HL-60/S4 (cell line): ENCODE data around the gene HEATR5B.

ENCODE experiments used
- in situ Hi-C: fragments of 300-500 bp; cut with MboI; formaldehyde crosslinking; loops from 2 replicates; pipeline ENCODE4 v1.14.3; 2022; ENCODE audit warnings: low sequenced_read_pairs

The HEATR5B gene

DNA sequence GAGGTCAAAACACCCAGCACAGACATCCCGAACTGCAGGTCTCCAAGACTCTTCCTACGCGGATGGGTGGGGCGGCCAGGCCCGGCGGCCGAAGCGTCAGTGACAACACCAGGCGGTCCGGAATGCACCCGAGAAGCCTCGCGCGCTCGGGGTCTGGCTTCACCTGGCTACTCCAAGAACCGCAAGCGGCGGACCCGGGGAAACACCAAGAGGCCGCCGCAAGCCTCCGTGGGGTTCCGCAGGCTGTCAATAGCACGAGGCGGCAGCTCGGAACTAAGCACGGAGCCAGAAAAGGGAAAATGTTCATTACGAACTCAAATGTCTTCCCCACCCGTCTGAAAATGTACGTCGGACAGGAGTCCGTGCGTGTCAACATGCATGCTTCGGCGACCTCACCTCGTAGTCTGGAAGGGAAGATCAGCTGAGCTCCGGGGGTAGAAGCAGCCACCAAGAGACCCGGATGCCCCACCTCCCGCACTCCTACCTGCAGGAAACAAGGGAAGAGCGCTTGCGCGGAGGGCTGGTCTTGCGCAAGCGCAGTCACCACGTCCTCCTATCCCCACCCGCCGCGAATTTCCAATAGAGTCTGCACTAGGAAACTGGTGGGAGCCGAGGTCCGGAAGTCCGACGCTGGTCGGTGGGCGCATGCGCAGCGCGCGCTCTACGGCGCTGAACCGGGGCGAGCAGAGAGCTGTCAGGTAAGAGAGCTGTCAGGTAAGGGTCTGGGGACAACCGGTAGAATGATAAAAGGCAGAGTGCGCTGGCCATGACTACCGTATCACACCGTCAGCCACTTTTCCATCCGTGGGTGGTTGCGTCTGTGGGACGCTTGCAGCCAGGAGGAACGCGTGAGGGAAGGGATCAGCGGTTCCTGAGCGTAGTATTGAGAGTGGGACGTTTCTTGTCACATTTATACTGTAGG is at the start of gene HEATR5B, which contains the start of gene GPATCH11:
Gene HEATR5B (minus strand): TSS at position 500 of the 922 bp plus-strand sequence. CDS start 958 bp downstream, outside the sequence.
Gene GPATCH11 (plus strand): TSS at position 646 of the 922 bp plus-strand sequence. CDS start 3,864 bp downstream, outside the sequence.
- in situ Hi-C loops, result no loop called here

DNA sequence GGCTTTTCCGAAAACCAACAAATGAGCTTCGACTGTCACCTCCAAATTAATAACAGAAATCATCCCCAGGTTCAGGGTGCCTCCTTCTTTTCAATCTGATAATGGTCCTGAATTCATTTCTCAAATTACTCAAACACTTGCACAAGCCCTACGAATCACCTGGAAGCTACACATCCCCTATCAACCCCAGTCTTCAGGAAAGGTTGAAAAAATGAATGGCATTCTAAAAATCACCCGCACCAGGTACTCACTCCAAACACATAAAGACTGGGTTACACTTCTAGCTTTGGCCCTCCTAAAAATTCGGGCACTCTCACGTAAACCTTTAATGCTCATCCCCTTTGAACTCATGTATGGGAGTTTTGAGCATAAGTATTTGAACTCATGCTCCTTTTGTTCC is 48.7 kb upstream of the HEATR5B start:
- in situ Hi-C loops, result no loop called here

DNA sequence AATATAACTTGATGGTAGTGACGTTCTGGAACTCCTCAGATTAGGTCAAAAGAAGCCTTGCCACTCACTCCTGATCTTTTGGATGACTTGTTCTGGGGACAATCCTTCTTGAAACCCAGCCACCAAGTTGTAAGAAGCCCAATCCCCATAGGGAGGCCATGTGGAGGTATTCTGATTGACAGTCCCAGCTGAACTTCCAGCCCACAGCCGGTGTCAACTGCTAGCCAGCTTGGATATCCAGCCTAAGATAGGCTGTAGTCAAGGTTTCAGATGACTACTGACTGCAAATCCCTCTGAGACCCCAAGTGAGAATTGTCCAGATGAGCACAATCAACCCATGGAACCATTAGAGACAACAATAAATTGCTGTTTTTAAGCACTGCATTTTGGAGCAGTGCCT is 41.2 kb upstream of the HEATR5B start:
- in situ Hi-C loops, result no loop called here

DNA sequence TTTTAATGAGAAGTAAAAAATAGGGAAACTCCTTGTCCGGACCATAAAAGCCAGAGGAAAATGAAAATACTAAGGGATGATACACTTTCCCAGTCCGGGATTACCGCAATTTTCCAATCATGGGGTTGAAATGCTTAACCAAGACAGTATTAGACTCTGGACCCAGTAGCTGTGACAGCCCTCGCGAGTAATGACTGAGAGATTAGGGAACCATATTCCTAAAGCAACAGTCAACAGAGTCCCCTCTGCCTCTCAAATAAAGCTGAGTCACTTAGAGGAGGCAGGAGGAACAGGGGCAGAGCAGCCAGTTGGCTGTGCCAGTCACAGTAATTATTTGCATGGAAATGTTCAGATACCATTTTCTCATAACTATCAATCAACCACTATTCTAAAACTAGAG is 35.0 kb upstream of the HEATR5B start:
- in situ Hi-C loops, result no loop called here

DNA sequence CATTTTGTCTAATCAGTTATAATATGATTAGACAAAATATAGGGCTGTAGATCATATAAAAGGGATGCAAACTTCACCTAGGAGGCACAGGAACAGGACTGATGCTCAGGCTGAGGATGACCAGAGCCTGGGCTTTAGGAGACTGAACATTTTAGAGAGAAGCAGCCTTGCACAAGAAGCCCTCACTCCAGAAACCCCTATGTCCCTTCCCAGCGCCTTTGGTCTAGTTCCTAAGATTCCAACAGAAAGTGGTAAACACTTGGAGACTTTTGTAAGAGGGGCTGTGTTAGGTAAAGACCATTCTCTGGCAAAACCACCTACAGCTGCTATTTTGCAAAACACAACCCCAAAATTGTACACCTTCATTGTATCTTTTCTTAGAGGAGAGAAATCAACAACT is 33.4 kb upstream of the HEATR5B start:
- in situ Hi-C loops, result no loop called here

DNA sequence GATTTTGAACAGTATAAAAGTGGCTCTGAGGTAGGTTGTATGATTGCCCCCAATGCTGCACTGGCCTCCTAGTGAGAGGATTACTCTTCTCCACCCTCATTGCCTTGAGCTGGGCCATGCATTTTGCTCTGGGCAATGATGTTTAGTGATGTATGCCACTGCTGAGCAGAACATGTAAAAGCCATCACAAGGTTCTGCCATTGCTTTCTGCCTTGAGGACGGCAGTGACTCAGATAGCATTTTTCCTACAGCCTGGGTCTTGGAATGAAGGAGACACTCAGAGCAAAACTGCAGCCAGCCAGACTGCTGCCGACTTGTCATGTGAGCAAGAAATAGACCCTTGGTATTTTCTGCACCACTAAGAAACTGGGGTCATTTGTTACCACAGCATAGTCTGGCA is 27.8 kb upstream of the HEATR5B start:
- in situ Hi-C loops, result no loop called here

DNA sequence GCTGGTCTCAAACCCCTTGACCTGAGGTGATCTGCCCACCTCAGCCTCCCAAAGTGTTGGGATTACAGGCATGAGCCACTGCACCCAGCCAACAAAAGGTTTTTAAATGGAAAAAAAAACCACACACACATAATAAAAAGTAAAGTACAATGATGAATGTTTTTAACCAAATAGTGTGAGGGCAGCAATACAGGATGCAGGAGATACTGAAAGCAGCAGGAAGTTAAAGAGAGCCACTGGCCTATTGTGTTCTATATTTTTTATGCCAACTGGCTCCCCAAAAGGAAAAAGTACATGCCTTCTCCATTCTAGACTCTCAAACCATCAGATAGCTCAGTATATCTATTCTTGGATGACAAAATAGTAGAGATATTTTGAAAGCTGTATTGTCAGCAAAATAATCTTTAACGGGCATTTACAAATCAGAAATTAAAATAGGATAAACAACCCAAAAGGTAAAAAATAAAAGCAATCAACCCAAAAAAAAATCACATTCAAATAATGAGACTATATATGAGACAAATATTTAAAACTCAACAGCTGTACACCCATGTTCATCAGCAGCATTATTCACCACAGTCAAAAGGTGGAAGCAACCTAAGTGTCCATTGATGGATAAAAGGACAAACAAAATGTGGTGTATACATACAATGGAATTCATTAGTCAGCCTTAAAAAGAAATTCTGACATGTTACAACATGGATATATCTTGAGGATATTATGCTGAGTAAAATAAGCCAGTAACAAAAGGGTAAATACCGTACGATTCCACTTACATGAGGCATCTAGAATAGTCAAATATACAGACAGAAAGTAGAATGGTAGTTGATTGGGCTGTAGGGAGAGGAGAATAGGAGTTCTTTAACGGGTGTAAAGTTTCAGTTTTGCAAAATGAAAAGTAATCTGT is 26.4 kb upstream of the HEATR5B start:
- in situ Hi-C loops, result no loop called here

DNA sequence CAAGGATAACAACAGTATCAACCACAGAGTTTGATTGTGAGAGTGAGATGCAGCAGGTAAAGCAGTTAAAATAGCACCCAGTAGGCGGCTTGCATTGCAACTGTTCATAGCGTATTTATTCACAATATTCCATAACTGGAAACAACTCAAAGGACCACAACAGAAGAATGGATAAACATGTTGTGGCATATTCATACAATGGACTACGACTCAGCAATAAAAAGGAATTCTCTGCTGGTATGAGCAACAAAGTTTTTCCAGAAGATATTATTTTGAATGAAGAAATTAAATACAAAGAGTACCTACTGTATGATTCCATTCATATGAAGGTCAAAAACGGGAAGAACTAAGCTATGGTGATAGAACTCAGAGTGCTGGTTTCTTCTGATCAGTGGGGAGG is 25.4 kb upstream of the HEATR5B start:
- in situ Hi-C loops, result no loop called here

DNA sequence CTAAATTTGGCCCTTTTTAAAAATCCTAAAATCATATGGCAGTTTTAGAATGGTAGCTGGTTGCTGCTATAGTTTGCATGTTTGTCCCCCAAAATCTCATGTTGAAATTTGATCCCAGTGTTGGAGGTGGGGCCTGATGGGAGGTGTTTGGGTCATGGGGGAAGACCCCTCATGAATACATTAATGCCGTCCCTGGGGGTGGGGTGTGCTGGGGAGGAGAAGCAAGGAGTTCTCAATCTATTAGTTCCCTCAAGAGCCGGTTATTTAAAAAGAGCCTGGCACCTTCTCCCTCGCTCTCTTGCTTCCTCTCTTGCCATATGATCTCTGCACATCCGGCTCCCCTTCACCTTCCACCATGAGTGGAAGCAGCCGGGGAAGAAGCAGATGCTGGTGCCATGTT is 21.0 kb upstream of the HEATR5B start:
- in situ Hi-C loops, result no loop called here

DNA sequence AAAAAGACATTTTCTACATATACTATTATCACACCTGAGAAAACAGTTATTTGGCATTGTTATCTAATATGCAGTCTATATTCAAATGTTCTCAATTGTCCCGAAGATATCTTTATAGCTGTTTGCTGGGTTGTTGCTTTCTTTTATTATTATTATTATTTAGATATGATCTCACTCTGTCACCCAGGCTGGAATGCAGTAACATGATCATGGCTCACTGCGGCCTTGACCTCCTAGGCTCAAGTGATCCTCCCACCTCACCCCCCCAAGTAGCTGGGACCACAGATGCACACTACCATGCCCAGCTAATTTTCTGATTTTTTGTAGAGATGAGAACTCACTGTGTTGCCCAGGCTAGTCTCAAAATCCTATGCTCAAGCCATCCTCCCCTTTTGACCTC is 20.0 kb upstream of the HEATR5B start:
- in situ Hi-C loops, result no loop called here

DNA sequence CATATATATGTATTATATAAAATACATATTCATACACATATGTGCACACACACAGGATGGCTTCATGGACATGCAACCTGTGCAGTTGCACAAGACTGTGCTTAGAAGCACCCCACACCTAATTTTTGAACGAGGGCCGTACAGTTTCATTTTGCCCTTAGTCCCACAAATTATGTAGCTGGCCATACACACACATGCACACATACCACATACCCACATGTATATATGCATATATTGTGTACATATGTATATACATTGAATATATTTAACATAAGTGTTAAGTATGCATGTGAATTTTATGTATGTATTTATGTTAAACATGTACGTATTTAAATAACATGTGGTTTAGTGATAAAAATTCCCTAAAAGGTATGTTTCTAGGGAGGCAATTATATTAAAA is 18.4 kb upstream of the HEATR5B start:
- in situ Hi-C loops, result no loop called here

DNA sequence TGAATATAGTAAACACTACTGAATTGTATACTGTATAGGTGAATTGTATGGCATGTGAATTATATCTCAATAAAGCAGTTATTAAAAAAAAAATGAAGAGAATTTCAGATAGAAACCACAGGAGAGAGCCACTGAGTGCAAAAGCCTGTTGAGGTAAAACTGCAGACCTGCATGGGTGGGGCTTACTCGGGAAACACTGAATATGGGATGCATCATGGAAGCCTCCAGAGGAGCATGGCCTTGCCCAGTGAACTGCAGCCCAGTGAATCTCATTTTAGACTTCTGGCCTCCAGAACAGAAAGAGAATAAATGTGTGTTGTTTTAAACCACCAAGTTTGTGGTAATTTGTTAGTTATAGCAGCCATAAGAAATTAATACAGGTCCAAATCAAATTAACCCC is 15.9 kb upstream of the HEATR5B start:
- in situ Hi-C loops, result no loop called here

DNA sequence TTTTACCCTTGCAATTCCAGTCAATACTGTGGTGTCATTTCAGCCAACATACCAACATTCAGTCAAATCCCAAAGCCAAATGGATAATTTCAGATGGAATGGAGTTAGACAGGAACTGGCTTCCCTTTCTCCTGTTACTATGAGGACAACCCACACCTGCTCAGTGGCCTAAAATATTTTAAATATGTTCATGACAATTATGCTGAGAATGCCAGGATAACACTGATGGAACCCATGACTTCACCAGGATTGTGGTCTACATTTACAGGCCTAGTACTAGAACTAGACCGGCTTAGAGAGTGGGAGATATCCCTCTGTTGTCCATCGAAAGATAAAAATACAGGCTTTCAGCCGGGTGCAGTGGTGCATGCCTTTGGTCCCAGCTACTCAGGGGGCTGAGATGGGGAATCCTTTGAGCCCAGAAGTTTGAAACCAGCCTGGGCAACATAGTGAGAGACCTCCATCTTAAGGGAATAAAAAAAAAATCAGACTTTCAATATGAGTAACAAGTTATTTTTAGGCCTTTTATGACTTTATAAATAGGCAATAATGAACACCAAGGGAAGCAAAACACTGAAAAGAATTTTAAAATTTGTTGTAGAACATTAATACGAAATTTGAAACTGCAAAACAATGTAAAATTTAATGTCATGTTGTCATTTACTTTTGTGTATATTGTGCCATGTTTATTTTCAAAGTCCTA is 14.4 kb upstream of the HEATR5B start:
- in situ Hi-C loops, result no loop called here

DNA sequence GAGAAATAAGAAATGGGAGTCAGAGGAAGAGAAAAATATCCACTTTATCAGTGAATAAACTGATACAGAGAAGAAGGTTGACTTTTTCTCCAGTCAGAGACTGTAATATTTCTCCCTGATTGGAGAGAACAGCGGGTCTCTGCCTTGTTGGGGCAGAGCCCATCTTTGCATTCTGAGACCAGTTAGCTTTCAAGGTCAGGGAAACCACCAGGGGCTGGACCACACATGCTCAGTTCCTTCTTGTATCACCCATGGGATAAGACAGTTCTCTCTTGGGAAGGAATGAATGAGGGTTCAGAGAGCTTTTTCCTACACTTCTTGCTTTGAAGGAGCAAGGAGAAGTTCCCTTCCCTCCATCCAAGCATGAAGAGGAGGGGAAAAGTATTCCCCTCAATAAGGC is 12.4 kb upstream of the HEATR5B start:
- in situ Hi-C loops, result no loop called here

DNA sequence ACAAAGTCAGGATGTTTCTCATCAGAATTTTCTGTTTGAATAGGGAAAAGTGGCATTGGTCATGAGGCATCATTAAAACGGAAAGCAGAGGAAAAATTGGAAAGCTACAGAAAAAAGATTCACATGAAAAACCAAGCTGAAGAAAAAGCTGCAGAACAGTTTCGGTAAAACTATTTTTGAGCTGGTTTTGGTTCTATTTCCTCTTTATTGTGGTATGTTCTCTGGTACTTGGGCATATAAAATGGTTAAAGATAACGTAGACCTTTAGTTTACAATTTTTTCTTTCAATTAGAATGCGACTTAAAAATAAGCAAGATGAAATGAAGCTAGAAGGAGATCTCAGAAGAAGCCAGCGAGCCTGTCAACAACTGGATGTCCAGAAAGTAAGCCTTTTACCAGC is 7.7 kb upstream of the HEATR5B start:
- in situ Hi-C loops, result no loop called here

DNA sequence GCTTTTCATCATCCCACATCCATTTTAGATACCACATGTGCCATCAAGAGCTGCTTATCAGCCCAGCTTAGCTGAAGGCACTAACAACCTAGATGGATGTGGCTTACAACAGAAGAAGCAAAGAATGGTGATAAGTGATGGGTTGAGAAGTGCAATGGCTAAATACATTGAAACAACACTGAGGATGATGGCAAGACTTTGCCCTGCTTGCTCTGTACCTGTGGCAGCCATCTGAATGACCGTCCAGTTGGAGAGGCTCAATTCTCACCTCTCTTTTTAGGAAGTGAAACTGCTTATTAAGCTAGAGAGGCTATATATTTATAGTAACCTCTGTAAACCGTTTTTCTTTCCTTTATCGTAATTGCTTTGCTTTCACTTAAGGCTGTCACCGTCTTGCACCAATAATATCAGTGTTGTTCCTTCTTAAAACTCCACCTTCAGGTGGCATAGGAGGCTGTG is 5.9 kb upstream of the HEATR5B start:
- in situ Hi-C loops, result no loop called here

DNA sequence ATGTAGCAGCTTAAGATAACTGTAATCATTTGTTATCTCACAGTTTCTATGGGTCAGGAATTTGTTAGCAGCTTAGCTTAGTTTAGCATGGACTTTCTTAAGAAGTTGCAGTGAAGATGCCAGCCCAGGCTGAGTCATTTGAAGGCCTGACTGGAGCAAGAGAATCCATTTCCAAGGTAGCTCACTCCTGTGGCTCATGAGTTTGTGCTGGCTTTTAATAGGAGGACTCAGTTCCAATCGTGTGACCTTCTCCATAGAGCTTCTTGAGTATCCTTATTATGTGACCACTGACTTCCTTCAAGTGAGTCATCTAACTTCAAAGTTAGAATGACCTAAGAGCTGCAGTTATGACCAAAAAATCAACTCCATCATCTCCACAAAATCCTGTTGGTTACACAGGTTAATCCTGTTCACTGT is 1.6 kb upstream of the HEATR5B start:
- in situ Hi-C loops, result no loop called here

DNA sequence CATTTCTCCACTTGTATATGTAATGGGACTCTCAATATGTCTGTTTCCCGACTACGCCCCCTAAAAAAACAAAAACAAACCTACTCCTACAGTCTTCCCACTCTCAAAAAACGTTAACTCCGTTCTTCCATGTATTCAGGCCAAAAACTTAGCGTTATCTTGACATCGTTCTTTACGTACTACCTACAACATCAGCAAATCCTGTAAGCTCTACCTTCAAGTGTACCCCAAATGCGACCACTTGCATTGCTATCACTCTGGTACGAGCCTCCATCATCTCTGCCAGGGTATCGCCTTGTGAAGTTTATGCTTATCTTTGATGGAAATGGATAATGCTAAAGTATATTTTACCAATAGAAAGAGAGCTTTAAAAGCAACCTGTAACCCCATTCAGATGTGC is 625 bp upstream of the HEATR5B start:
- in situ Hi-C loops, result no loop called here

DNA sequence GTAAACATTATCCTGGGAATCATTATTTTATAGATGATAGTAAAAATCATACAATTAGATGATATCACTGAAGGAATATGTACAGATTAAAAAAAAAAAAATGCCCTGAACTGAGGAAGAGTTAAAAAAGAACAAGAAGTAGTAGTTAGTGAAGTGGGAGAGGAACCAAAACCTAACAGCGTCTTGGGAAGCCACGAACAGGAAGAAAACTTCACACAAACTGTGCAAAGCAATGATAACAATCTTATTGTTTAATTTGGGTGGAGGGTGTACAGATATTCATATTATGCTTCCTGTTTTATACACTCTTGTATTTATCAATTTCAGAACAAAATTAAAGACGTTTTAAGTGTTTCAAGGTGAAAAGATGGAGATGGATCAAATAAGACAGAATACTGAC is 3.5 kb downstream of the HEATR5B start:
- in situ Hi-C loops, result no loop called here

DNA sequence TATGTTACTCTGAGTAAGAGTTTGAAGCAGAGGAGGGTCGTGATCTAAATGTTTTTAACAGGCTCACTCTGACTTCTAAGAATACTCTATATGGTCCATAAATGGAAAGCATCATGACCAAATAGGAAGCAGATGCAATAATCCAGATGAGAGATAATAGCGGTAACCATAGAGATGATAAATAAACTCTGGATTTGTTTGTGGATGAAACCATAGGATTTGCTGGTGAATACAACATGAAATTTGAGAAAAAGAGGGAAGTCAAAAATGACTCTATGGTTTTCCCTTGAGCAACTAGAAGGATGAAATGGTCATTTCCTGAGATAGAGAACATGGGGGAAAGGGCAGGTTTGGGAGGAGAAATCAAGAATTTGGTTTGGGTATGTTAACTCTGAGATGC is 3.9 kb downstream of the HEATR5B start:
- in situ Hi-C loops, result no loop called here

DNA sequence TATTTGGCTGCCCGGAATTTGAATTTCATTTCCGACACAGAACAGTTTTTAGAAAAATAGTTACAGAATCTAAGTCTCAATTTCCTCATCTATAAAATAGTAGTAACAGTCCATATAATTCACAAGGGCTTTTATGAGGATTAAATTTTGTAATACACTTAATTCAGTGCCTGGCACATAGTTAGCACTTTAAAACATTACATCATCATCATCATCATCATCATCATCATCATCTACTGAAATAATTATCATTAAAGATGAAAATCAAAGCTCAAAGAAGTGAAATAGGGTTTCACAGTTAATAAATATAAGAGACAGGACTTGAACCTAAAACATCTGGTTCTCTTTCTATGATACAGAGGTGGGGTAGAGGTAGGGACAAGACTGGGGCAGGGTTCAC is 13.2 kb downstream of the HEATR5B start:
- in situ Hi-C loops, result no loop called here
